Mucosa of stomach (tissue), 1 donor: Measurements from ENCODE around the gene KIDINS220.

Source experiments
- H3K27me3 ChIP-seq: one replicate; pipeline ENCODE4 v1.7.0; 2013; ENCODE audit warnings: mild to moderate bottlenecking, low read length; ENCODE audit not compliant: control insufficient read depth, insufficient read depth
- H3K36me3 ChIP-seq: one replicate; pipeline ENCODE4 v1.7.0; 2013; ENCODE audit warnings: low read length; ENCODE audit not compliant: control insufficient read depth, insufficient read depth
- H3K4me1 ChIP-seq: one replicate; pipeline ENCODE4 v1.7.0; 2013; ENCODE audit warnings: mild to moderate bottlenecking, low read length; ENCODE audit not compliant: control insufficient read depth, insufficient read depth
- H3K4me3 ChIP-seq: one replicate; pipeline ENCODE4 v1.7.0; 2013; ENCODE audit warnings: low read length
- H3K9ac ChIP-seq: one replicate; pipeline ENCODE4 v1.7.0; 2013; ENCODE audit warnings: mild to moderate bottlenecking, low read length, moderate library complexity
- H3K9me3 ChIP-seq: one replicate; pipeline ENCODE4 v1.7.0; 2013; ENCODE audit warnings: mild to moderate bottlenecking, low read length, moderate library complexity; ENCODE audit not compliant: control insufficient read depth
- donor health status: Pancreatic carcinoma.

KIDINS220 gene

GRCh38 chr2:8681786-8682692 is 155.4 kb downstream of the KIDINS220 start, which contains the start of gene ID2:
Gene ID2, plus strand, starts transcription at chr2:8682056. Its CDS starts 110 bp downstream, at chr2:8682166.
- Histone ChIP-seq H3K27me3 (no peaks in the 10 kb centered on the region), H3K4me1 (peaks cover 5% of the 10 kb centered on the region), H3K36me3 (no peaks in the 10 kb centered on the region), H3K4me3 (peak within 1 kb of the TSS; percentile 47), H3K9me3 (no peaks in the 10 kb centered on the region), H3K9ac (peak within 1 kb of the TSS; percentile 97)

GRCh38 chr2:8680822-8681760 is 156.3 kb downstream of the KIDINS220 start:
- Histone ChIP-seq H3K36me3 (no peaks in the 10 kb centered on the region), H3K4me3 (peak overlapping the region; percentile 23), H3K4me1 (peaks cover 8% of the 10 kb centered on the region)

DNA sequence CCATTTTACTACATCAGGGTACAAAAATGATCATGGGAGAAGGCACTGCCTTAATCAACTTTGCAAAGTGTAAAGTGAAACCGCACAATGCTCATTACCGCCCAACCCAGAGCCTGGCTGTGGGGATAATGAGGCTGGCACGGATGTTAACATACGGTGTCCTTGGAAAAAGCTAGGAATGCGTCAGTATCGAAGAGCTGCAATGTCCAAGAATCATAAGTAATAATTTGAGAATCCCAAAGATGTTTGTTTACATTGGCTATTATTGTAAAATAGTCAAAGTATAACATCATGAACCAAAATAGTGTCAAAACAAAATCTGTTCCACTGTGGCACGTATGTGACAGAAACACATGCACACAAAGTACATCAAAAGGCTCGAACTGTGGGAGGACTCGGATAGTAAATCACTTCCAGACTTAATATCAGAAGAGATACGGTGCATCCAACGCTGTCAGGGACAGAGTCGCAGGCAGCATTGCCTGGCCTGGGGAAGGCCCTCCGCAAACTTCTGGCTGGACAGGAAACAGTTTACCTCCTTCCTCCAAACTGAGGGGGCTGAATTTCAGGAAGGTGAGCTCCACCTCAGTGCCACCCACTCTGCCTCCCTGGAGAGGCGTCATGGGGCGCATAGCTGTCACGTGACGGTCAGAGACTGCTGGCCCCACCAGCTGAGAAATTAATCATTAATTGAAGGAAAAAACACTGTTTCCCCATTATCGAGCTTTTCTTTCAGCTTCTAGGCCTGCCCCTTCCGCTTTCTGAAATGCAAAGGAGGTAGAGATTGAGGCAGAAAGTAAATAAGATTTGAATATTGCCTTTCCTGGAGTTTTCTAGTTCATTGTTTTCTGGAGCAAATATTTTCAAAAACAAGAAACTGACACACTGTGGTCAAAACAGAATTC is 157.3 kb downstream of the KIDINS220 start:
- Histone ChIP-seq H3K9me3 (no peaks in the 10 kb centered on the region), H3K36me3 (no peaks in the 10 kb centered on the region), H3K4me3 (peak overlapping the region; percentile 82), H3K27me3 (no peaks in the 10 kb centered on the region), H3K9ac (peak overlapping the region; percentile 97), H3K4me1 (peaks cover 13% of the 10 kb centered on the region)

More at GRCh38 chr2:8680822-8681760, 156.3 kb downstream of the KIDINS220 start:
- Histone ChIP-seq H3K9me3 (no peaks in the 10 kb centered on the region), H3K9ac (peak overlapping the region; percentile 97), H3K27me3 (no peaks in the 10 kb centered on the region)

DNA sequence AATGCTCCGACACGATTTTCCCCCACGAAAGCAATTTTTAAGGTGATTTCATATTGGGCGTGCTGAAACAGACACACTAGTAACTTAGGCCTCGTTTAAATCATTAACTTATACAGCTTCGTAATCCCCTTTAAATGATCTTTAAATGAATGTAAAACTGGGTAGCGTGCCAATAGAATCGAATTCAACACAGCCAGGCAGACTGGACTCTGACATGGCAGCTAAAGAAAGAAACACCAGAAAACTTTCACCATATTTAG is 157.9 kb downstream of the KIDINS220 start:
- Histone ChIP-seq H3K9ac (peak overlapping the region; percentile 97), H3K9me3 (no peaks in the 10 kb centered on the region), H3K36me3 (no peaks in the 10 kb centered on the region), H3K4me1 (peaks cover 13% of the 10 kb centered on the region), H3K4me3 (peak overlapping the region; percentile 82), H3K27me3 (no peaks in the 10 kb centered on the region)
